NCI-H226 (cell line): ENCODE measurements around the gene AKR7A3.

Source experiments
- DNase-seq: peaks from one replicate; pipeline ENCODE4 v3.0.0-alpha.2; 2015

AKR7A3 gene

DNA sequence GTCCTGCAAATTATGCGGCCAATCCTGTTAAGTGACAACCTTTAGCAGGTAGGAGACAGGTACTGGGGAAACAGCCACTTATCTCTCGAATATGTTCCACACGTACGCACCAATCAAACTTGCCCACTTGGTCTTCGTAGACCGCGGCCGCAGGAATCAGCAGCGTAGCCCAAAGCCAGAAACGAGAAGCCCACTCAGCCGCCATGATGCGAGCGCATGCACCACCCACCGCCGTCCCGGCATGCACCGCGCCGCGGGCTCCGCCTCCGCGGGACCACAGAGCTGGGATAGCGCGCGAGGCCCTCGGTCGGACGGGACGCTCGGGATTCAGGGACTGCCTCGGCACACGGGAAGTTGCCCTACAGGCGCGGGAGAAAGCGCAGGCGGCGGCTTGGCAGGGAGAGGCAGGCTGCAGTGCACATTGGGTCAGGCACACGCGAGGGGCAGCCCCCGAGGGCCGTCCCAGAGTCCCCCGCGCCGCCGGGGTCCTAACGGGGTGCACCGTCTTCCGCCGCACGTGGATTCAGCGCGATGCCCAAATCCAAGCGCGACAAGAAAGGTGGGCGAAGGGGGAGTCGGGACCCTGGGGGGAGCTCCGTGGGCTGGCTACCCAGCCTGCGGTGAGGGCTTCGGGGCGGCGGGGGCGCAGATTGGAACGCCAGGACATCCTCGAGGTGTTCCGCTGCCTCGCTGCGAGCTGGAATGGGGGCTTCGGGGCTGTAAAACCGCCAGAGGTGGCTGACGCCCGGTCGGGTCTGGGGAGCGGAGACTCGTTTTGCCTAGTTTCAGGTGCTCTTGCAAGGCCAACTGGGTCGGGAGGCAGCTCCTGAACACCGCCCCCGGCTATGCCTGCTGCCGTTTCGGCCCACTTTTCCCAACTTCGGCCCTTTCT, 37.0 kb downstream of the AKR7A3 start, which contains the start of the genes EMC1 and MRTO4:
EMC1 (minus strand) TSS at position 220 of the 892 bp plus-strand sequence; CDS start at position 205, 15 bp downstream.
MRTO4 (plus strand) TSS at position 501 of the 892 bp plus-strand sequence; CDS start at position 532, 31 bp downstream.
- peak; percentile 81 for DNase-seq

DNA sequence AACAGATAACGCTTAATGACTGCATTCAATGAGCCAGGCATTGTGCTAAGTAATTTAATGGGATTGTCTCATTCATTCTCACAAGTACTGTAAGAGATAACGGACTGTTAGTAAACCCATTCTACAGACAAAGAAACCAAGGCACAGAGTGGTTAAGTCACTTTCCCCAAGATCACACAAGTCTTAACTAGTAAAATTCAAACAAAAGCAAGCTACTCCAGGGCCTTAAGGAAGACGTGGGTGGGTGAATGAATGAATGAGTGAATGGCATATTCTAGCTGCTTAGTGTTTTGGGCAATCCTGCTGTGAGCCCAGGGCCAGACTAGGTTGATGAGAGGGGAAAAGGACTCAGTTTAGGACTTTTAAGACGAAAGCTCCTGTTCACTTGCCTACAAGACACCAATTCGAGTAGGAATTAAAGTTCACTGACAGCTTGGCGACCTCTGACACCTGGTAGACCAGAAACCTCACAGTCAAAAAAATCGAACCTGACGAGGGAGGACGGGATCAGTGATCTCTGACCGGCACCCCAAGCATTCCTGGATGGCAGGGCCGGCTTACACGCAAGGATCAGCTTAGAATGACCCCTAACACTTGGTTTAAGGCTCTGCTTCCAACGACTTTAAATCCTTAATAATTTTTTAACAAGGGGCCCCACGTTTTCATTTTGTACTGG, 37.8 kb downstream of the AKR7A3 start:
- no peak for DNase-seq

DNA sequence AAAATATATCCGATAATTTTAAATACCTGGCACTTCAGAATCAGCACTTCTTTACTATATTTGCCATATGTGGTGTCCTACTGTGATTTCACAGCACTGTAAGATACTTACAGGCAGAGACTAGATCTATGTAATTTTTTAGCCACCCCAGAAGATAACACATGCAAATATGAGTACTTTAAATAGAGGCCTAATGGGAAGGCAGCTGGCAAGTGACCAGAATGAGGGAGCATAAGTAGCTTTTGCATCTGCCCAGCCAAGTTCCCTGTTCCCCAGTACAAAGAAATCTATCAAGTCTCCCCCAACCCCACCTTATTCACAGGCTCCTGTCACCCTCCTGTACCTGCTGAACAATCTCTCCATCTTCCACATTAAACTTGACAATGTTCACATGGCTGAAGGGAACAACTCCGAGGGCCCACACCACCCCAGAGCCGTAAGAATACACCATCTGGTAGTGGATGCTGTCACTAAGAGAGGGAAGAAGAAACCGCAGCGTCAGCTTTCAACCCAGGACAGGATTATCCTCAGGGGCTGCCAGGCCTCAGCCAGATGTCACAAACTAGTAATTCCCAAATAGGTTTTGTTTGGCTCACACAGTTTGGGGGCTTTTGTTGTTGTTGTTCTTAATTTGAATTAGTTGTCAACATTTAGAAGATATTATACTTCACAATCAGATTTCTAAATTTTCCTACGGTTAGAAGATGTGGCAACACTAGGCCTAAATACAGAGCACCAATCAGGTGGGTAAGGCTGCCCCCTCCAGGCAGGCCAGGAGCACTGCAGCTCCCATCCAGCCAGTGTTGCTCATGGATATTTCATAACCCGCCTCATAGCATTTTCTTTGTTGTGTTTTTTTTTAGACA, 47.7 kb downstream of the AKR7A3 start:
- peak; percentile 22 for DNase-seq

DNA sequence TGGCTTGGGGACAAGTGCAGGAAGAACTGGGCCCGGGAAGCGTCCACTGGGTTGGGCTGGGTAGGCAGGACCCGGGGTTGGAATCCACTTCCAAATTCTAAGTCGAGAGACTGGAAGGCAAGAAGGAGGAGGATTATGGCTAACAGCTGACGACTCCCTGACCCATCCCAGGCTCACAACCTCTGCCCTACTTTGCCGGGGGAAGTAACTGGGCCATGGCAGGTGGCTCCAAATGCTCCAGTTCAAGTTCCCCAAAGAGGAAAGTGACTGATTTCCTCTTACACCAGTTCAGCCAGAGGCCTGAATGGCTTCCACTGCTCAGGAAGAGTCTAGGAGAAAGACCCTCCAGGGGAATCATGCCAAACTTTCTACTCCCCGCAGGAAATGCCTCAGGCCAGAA, 48.7 kb downstream of the AKR7A3 start:
- DNase-seq, result no peak

DNA sequence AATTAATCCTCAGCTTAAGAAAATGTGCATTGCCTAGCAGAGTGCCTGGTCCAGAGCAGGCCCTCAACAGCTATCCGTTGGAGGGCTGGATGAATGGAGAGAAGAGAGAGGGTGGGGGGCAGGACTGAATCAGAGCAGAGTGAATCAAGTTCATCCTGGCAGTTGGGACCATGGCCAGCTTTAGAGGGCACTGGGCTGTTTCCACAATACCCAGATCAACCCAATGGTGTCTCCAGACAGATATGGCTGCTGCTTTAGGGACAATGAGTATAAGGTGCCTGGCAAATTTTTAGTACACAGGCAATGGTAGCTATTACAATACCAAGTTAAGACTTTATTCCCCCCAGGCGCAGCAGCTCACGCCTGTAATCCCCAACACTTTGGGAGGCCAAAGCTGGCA, 54.3 kb downstream of the AKR7A3 start:
- no peak for DNase-seq
